ENCODE results near the gene LIPH.

- TF ChIP-seq CTCF (IDR thresholded peaks at IDR 0.05): no peak
- no peak for TF ChIP-seq POLR2A (IDR thresholded peaks at IDR 0.05)
Observed at GRCh38 chr3:185469542-185469941, 82.8 kb downstream of the LIPH start.
